Dendritic cell treated with granulocyte-macrophage colony-stimulating factor and Interleukin-4, amounts not matched to agents 40 ng/mL and 50 ng/mL, for 4 days (primary cell): ENCODE results near the gene RNF214.

Experiments
- H3K27ac Mint-ChIP-seq: one replicate; pipeline ENCODE4 v1.8.0; 2022; ENCODE audit warnings: mild to moderate bottlenecking, mixed read lengths
- H3K27me3 Mint-ChIP-seq: one replicate; pipeline ENCODE4 v1.8.0; 2022; ENCODE audit warnings: mild to moderate bottlenecking, mixed read lengths
- H3K36me3 Mint-ChIP-seq: one replicate; pipeline ENCODE4 v1.8.0; 2022; ENCODE audit warnings: low read depth, mixed read lengths
- H3K4me1 Mint-ChIP-seq: one replicate; pipeline ENCODE4 v1.8.0; 2022; ENCODE audit warnings: low read depth, mixed read lengths
- H3K4me3 Mint-ChIP-seq: one replicate; pipeline ENCODE4 v1.8.0; 2022; ENCODE audit warnings: mild to moderate bottlenecking, moderate library complexity, mixed read lengths
- H3K9me3 Mint-ChIP-seq: one replicate; pipeline ENCODE4 v1.8.0; 2022; ENCODE audit warnings: mixed read lengths
- intact Hi-C: fragments of 100-400 bp; cut with micrococcal nuclease; formaldehyde crosslinking; loops from one replicate; pipeline ENCODE4 v1.15.0; 2022

RNF214 gene

DNA sequence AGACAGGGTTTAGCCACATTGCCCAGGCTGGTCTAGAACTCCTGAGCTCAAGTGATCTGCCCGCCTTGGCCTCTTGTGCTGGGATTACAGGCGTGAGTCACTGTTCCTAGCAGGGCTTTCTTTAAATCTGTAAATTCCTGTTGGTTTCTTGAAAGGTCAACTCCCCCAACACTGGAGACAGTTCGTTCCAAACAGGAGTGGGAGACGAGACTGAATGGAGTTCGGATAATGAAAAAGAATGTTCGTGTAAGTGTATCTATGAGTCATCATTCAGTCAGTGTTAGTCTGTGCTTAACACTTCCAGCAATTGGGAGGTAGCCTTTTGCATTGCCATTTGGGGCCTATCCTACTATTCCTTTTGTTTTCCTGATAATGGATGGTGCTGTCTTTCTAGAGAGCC is 48.7 kb downstream of the RNF214 start:
- Mint-ChIP-seq H3K4me1 (no peaks in the 10 kb centered on the region), H3K36me3 (peaks cover 67% of the 10 kb centered on the region), H3K27ac (no peak overlapping the region), H3K9me3 (no peaks in the 10 kb centered on the region), H3K4me3 (no peak overlapping the region), H3K27me3 (no peaks in the 10 kb centered on the region)
- intact Hi-C loops = no loop called here

- Mint-ChIP-seq H3K27me3 (no peaks in the 10 kb centered on the region), H3K9me3 (no peaks in the 10 kb centered on the region), H3K36me3 (peaks cover 74% of the 10 kb centered on the region), H3K4me3 (no peak overlapping the region), H3K4me1 (no peaks in the 10 kb centered on the region), H3K27ac (no peak overlapping the region)
- intact Hi-C loops = no loop called here
Observed at GRCh38 chr11:117281869-117282268, 49.4 kb downstream of the RNF214 start.

DNA sequence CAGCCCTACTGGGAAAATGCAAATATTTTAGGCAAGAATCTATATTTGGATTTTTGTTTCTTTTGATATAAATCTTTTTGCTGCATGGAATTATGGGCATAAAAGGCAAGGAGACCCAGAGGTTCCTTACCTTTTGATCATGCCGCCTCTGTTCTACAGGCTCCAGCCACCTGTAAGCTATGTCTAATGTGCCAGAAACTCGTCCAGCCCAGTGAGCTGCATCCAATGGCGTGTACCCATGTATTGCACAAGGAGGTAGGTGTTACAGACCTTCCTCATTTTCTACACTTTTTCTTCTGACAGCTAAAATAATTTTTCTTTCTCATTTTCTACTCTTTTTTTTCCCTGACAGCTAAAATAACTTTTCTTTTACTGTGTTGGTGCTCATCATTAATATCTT is 50.5 kb downstream of the RNF214 start:
- Mint-ChIP-seq H3K9me3 (no peaks in the 10 kb centered on the region), H3K36me3 (peaks cover 85% of the 10 kb centered on the region), H3K27ac (no peak overlapping the region), H3K4me1 (no peaks in the 10 kb centered on the region), H3K4me3 (no peak overlapping the region), H3K27me3 (no peaks in the 10 kb centered on the region)
- intact Hi-C loops = no loop called here

DNA sequence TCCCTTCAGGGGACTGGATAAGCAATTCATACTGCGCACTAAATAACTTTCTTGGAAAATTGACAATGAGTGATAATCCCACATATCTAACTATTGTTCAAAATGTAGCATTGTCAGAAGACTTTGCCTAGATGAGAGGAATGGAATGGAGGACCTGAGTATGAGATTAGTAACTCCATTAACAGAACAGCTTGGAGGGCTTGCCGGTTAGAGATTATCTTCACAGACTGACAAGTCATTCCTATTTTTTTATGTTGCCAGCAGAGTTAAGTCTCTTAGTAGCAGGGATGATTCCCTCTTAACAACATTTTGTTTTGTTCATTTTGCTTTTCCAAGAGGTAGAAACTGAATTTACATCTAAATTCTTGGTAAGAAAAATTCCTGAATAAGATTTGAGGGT is 51.6 kb downstream of the RNF214 start:
- no peak overlapping the region for H3K27ac Mint-ChIP-seq
- no peaks in the 10 kb centered on the region for H3K9me3 Mint-ChIP-seq
- peaks cover 96% of the 10 kb centered on the region for H3K36me3 Mint-ChIP-seq
- no peaks in the 10 kb centered on the region for H3K27me3 Mint-ChIP-seq
- no peak overlapping the region for H3K4me3 Mint-ChIP-seq
- H3K4me1 Mint-ChIP-seq = no peaks in the 10 kb centered on the region
- intact Hi-C loops = no loop called here

GRCh38 chr11:117286588-117286987 is 54.1 kb downstream of the RNF214 start:
- intact Hi-C loops = no loop called here
- Mint-ChIP-seq H3K4me1 (peaks cover 8% of the 10 kb centered on the region), H3K36me3 (peaks cover 100% of the 10 kb centered on the region), H3K4me3 (no peak overlapping the region), H3K27me3 (no peaks in the 10 kb centered on the region), H3K27ac (no peak overlapping the region), H3K9me3 (no peaks in the 10 kb centered on the region)

GRCh38 chr11:117287668-117288067 is 55.2 kb downstream of the RNF214 start:
- Mint-ChIP-seq H3K36me3 (peaks cover 91% of the 10 kb centered on the region), H3K4me3 (no peak overlapping the region), H3K4me1 (peaks cover 8% of the 10 kb centered on the region), H3K27me3 (no peaks in the 10 kb centered on the region), H3K27ac (no peak overlapping the region), H3K9me3 (no peaks in the 10 kb centered on the region)
- intact Hi-C loops = no loop called here

DNA sequence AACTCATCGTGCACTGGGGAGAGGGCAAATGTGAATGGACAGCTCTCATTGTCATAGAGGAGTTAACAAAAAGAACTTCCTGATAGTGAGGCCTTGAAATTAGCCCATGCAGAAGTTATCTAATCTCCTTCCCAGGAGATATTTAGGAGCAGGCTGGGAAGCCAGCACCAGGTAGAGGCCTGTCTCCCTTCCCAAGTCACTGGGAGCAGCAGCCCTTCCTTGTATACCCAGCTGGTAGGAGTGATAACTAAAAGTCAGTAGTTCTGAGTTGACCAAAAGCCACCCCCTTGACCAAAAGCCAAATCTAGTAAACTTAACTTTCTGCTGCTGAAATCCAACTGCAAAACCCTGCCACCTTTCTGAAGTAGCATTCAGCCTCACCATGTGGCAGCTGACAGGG is 57.3 kb downstream of the RNF214 start:
- Mint-ChIP-seq H3K9me3 (no peaks in the 10 kb centered on the region), H3K4me1 (peaks cover 8% of the 10 kb centered on the region), H3K4me3 (no peak overlapping the region), H3K27me3 (no peaks in the 10 kb centered on the region), H3K27ac (no peak overlapping the region), H3K36me3 (peaks cover 84% of the 10 kb centered on the region)
- intact Hi-C loops = no loop called here

DNA sequence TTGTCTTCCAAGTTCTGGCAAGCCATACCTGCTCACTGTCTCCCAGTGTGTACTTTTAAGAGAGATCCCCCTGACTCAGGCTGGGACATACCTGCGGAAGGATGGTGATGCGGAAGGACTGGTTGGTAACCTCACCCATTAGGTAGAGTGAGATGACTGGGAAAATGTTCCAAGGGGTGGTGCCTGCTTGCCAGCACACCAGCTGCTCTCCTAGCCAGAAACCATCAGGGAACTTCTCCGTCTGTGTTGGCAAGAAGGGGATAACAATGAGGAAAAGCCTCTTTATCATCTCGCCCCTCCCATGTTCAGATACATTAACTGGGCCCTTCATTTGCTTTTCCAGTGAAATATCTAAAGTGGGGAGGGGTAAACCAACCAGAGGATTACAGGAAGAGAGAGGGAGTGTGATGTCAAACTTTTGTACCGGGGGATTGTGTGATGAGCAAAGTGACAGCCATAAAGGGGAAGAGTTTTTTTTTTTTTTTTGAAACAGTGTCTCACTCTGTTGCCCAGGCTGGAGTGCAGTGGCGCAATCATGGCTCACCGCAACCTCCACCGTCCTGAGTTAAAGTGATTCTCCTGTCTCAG is 58.4 kb downstream of the RNF214 start, which contains the start of gene BACE1-AS:
TSS of gene BACE1-AS (plus strand) at position 538 of the 588 bp plus-strand sequence.
- intact Hi-C loops = no loop called here
- H3K4me3 Mint-ChIP-seq = no peak within 1 kb of the TSS
- peaks cover 77% of the 10 kb centered on the region for H3K36me3 Mint-ChIP-seq
- no peaks in the 10 kb centered on the region for H3K9me3 Mint-ChIP-seq
- H3K4me1 Mint-ChIP-seq = peaks cover 8% of the 10 kb centered on the region
- no peak within 1 kb of the TSS for H3K27ac Mint-ChIP-seq
- no peaks in the 10 kb centered on the region for H3K27me3 Mint-ChIP-seq

- Mint-ChIP-seq H3K36me3 (peaks cover 60% of the 10 kb centered on the region), H3K9me3 (no peaks in the 10 kb centered on the region), H3K4me3 (no peak overlapping the region), H3K4me1 (peaks cover 8% of the 10 kb centered on the region), H3K27me3 (no peaks in the 10 kb centered on the region), H3K27ac (no peak overlapping the region)
- intact Hi-C loops = no loop called here
Observed at GRCh38 chr11:117292616-117293015, 60.1 kb downstream of the RNF214 start.

DNA sequence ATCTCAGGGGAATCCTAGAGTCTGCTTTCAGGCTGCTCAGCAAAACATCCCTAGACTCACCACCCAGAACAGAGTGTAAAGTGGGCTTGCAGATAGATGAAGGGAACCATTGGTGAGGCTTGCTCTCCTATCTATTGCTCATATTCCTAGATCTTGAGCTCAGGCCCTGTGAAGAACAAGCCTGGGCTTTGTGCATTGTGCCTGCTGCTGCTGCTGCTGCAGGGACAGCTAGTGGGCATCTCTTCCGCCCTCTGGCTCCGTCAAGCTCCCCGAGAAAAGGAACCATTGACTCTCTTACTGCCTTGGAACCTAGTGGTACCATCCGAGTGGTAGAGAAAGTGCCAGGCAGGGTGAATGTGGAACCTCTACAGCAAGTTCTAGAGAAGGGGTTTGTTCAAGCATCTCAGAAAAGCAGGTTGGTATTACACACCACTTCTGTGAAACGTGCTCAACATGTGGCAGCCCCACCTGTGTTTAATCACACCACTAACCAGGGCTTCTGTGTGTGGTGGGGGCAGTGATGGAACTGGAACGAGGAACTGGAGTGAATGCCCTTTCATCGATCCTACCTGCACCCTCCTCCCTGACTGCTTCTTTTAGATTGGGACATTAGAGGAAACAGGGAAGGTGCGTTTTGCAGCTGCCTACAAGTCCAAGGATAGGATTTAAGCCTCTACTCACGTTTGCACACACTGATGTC is 63.1 kb downstream of the RNF214 start:
- Mint-ChIP-seq H3K27me3 (no peaks in the 10 kb centered on the region), H3K36me3 (peaks cover 30% of the 10 kb centered on the region), H3K9me3 (no peaks in the 10 kb centered on the region), H3K4me1 (peaks cover 14% of the 10 kb centered on the region), H3K27ac (no peak overlapping the region), H3K4me3 (no peak overlapping the region)
- intact Hi-C loops = no loop called here

GRCh38 chr11:117296881-117297280 is 64.4 kb downstream of the RNF214 start:
- Mint-ChIP-seq H3K27ac (no peak overlapping the region), H3K36me3 (peaks cover 19% of the 10 kb centered on the region), H3K9me3 (no peaks in the 10 kb centered on the region), H3K27me3 (no peaks in the 10 kb centered on the region), H3K4me1 (peaks cover 15% of the 10 kb centered on the region), H3K4me3 (no peak overlapping the region)
- intact Hi-C loops = no loop called here

DNA sequence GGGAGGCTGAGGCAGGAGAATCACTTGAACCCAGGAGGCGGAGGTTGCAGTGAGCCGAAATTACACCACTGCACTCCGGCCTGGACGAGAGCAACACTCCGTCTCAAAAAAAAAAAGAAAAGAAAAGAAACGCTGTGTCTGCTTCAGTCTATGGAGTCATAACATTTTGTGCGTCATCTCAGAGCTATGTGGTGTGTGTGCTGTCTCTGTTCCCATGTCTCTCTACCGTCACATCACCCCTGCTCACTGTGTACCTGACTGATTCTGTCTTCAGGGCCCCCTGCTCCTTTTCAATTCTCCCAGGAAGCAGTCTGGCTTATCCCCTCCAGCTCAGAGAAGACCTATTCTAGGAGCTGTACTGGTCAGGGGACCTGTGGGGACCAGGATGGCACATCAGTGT is 65.7 kb downstream of the RNF214 start:
- Mint-ChIP-seq H3K27me3 (no peaks in the 10 kb centered on the region), H3K27ac (no peak overlapping the region), H3K4me1 (peaks cover 15% of the 10 kb centered on the region), H3K36me3 (peaks cover 13% of the 10 kb centered on the region), H3K9me3 (no peaks in the 10 kb centered on the region), H3K4me3 (no peak overlapping the region)
- intact Hi-C loops = no loop called here

DNA sequence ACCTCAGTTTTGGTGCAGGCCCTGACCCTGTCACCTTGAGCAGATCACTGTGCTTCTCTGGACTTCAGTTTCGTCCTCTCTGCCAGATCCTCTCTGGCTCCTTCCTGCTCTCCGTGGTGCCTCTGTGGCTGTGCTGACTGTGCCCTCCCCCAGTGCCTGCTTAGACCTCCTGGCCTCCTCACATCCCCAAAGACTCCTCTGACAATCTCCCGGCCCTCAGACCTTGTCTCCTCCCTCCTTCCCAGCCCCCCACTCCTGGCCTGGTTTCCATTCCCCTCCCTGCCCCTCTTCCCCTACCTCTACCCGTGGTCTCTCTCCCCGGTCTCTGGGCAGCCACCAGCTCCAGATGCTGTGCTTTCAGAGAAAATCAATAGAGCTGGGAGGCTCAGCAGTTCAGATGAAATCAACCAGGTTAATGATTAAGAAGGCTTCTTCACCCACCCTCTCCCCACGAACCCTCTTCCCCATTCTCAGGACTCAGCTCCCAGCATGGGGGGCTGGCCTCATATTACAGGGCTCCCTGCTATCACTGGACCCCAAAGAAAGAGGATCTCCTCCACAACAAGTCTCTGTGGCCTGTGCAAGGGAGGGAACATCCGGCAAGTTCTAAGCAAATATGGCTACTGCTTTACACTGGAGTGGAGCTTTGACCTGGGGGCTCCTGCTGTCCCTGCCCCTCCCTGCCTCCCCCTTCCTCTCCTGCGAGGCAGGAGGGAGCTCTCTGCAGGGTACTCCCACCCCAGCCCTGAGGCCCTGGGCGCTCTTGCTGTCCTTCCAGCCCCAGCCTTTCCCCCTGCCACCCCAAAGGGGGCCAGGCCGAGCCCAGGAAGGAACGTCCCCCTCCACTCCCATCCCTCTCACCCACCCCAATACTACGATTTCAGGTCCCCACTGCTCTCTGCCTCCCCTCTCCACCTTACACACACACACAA is 67.1 kb downstream of the RNF214 start:
- intact Hi-C loops = no loop called here
- H3K4me3 Mint-ChIP-seq = no peak overlapping the region
- no peaks in the 10 kb centered on the region for H3K9me3 Mint-ChIP-seq
- H3K36me3 Mint-ChIP-seq = peaks cover 6% of the 10 kb centered on the region
- H3K27me3 Mint-ChIP-seq = no peaks in the 10 kb centered on the region
- no peak overlapping the region for H3K27ac Mint-ChIP-seq
- H3K4me1 Mint-ChIP-seq = peaks cover 15% of the 10 kb centered on the region

GRCh38 chr11:117300283-117300663 is 67.8 kb downstream of the RNF214 start:
- no peak overlapping the region for H3K4me3 Mint-ChIP-seq
- H3K27me3 Mint-ChIP-seq = no peaks in the 10 kb centered on the region
- H3K9me3 Mint-ChIP-seq = no peaks in the 10 kb centered on the region
- H3K36me3 Mint-ChIP-seq = no peaks in the 10 kb centered on the region
- intact Hi-C loops = no loop called here
- peaks cover 15% of the 10 kb centered on the region for H3K4me1 Mint-ChIP-seq
- no peak overlapping the region for H3K27ac Mint-ChIP-seq
